ENCODE data around the gene LRRC18. TPM values are rescaled to one million over a fixed set of nuclear protein-coding genes. Genes with fewer than 3 reads are reported as not detected.

LRRC18 gene
- 1 to 10 TPM in 3 of 6 donors, under 1 TPM in 2, not detected in 1; 0.35 to 2.0 (median 1.1) TPM for polyA plus RNA-seq (ENCODE audit: low read depth in 6 of 6)

DNA sequence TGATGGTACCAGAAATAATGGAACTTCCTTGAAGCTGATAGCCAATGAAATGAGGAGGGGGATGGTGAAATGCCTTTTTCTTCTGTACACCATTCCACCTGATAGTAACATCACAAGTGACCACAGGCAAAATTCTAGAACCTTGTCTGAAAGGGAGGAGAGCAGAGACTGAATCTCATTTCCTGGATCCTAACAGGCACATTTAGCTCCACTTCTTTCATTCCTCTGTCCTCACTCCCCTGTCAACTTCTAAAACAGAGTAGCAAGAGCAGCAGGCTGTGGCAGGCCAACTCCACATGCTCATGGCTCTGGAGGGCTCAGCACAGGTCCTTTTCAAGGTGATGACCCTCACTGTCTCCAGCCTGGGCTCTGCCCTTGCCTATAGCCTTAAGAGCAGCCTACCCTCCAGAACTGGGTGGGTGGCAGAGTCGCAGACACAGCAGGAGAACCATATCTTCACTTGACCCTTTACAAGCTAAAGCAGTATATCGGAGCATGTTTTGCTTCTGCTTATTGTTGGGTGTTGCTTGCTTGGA, at the start of gene LRRC18:
TSS of gene LRRC18 (minus strand) at position 51 of the 536 bp plus-strand sequence. CDS start 25,685 bp downstream, outside the sequence.
- H3K36me3 Mint-ChIP-seq: peaks cover 10 to 15% of the 10 kb centered on the region in 2 donors
- H3K27ac Mint-ChIP-seq: peak within 1 kb of the TSS; percentile 34 to 90 (median 40)
- H3K9me3 Mint-ChIP-seq: no peaks in the 10 kb centered on the region
- no peak for DNase-seq
- ATAC-seq (ENCODE audit: low read depth in 2 of 2): no peak
- H3K4me1 Mint-ChIP-seq: peaks cover 0 to 5% (median 4%) of the 10 kb centered on the region in 3 donors
- H3K27me3 Mint-ChIP-seq: no peaks in the 10 kb centered on the region
- H3K4me3 Mint-ChIP-seq: peak within 1 kb of the TSS in 1 of 8 donors; percentile 31

- no peak for ATAC-seq (ENCODE audit: low read depth in 2 of 2)
- Mint-ChIP-seq H3K27me3 (no peaks in the 10 kb centered on the region), H3K27ac (peak overlapping the region in 1 of 6 donors; percentile 87), H3K4me1 (peaks cover 0 to 7% (median 0%) of the 10 kb centered on the region in 3 donors), H3K4me3 (peak overlapping the region in 1 of 8 donors; percentile 47), H3K9me3 (no peaks in the 10 kb centered on the region), H3K36me3 (peaks cover 14 to 27% of the 10 kb centered on the region in 2 donors)
- no peak for DNase-seq
Measured at GRCh38 chr10:48985621-48986158, 46.0 kb upstream of the LRRC18 start.

DNA sequence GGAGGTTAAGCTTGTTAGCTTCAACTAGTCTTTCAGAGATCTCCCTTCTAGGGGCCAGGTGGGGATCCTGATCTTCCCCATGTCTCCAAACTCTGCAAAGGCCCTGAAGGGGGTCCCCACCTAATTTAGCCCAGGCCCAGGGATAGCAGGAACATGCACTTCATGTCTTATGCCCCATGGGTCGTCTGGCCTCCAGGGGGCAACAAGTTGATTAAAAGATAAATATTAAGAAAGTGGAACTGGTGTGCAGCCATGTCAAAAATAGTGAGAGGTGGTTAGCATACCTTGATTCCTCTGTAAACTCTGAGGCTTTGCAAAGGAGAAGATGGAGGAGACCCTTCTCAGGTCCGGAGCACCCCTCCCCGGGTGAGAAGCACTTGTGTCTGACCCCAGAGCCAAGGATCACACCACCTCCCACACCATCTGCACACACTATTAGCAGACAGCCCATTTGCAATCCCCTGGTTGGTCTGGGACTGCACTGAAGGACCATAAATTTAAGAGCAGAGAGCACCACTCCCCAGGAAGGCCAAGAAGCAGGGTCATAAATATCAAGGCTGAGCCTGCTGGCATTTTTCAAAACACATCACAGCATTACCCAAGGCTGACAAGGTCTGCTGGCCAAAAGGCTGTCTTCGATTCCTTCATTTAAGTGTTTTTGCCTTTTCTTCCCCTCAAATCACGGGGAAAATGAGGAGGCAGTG, 44.2 kb upstream of the LRRC18 start:
- ATAC-seq (ENCODE audit: low read depth in 2 of 2) (no peak), DNase-seq (no peak)
- no peak overlapping the region for H3K4me3 Mint-ChIP-seq
- H3K27ac Mint-ChIP-seq: peak overlapping the region in 4 of 6 donors; percentile 42 to 91 (median 86)
- H3K27me3 Mint-ChIP-seq: no peaks in the 10 kb centered on the region
- H3K36me3 Mint-ChIP-seq: peaks cover 15 to 36% of the 10 kb centered on the region in 2 donors
- peaks cover 0 to 7% (median 0%) of the 10 kb centered on the region in 3 donors for H3K4me1 Mint-ChIP-seq
- no peaks in the 10 kb centered on the region for H3K9me3 Mint-ChIP-seq

GRCh38 chr10:48982584-48982983, 42.9 kb upstream of the LRRC18 start:
- H3K27me3 Mint-ChIP-seq: no peaks in the 10 kb centered on the region
- peaks cover 20 to 42% of the 10 kb centered on the region in 2 donors for H3K36me3 Mint-ChIP-seq
- no peaks in the 10 kb centered on the region for H3K9me3 Mint-ChIP-seq
- no peak overlapping the region for H3K4me3 Mint-ChIP-seq
- H3K27ac Mint-ChIP-seq: peak overlapping the region in 3 of 6 donors; percentile 11 to 87 (median 37)
- peaks cover 0 to 12% (median 0%) of the 10 kb centered on the region in 3 donors for H3K4me1 Mint-ChIP-seq
- DNase-seq: no peak
- ATAC-seq (ENCODE audit: low read depth in 2 of 2): no peak

DNA sequence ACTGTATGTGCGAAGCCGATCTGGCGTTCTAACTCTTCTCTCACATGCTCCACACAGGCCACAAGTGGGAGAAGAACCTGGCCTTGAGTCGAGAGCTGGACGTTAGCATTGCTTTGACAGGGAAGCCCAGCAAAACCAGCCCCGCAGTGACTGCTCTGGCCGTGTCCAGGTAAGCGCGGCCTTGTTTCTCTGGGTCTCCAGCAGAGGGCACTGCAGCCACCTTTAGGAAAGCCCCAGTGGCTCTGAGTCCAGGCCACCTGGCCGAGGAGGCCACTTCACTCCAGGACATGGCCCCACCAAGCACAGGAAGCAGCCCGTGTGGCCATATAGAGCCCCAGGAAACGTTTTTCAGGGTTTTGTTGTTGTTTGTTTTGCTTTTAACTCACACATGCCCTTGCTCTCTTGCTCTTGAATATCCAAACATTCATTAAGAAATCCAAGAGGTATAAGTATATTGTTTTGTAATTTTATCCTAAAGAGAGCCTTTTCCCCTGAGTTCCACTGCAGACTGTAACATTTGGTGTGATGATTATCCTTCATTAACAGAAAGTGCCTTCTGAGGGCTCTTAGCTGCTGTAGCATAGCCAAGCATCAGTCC, 41.8 kb upstream of the LRRC18 start:
- Mint-ChIP-seq H3K27ac (peak overlapping the region in 1 of 6 donors; percentile 26), H3K4me3 (no peak overlapping the region), H3K4me1 (peaks cover 0 to 16% (median 0%) of the 10 kb centered on the region in 3 donors), H3K36me3 (peaks cover 24 to 53% of the 10 kb centered on the region in 2 donors), H3K9me3 (no peaks in the 10 kb centered on the region), H3K27me3 (no peaks in the 10 kb centered on the region)
- DNase-seq (peak; percentile 18), ATAC-seq (ENCODE audit: low read depth in 2 of 2) (peak; percentile 36 to 46)

GRCh38 chr10:48978318-48978717, 38.7 kb upstream of the LRRC18 start:
- Mint-ChIP-seq H3K36me3 (peaks cover 15 to 45% of the 10 kb centered on the region in 2 donors), H3K4me1 (peaks cover 0 to 9% (median 0%) of the 10 kb centered on the region in 3 donors), H3K27ac (peak overlapping the region in 4 of 6 donors; percentile 15 to 86 (median 65)), H3K4me3 (peak overlapping the region in 1 of 8 donors; percentile 18), H3K9me3 (no peaks in the 10 kb centered on the region), H3K27me3 (no peaks in the 10 kb centered on the region)
- DNase-seq (no peak), ATAC-seq (ENCODE audit: low read depth in 2 of 2) (no peak)

DNA sequence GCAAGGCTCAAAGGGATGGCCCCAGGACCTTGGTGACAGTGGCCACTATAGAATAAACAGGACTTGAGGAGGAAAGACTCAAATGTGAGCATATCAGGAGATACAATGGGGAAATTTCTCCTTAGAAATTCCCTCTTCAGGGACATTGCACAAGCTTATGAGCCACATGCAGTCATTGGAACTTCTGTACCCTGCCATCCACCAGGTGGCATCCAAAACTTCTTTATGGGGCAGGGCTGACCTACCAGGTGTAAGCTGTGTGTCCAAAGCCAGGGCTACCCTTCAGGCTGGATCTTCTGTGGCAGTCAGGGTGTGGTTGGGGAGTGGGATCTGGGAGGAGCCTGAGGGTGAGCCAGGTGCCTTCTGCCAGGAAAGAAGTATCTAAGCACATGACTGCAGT, 36.6 kb upstream of the LRRC18 start:
- Mint-ChIP-seq H3K4me1 (peaks cover 0 to 9% (median 0%) of the 10 kb centered on the region in 3 donors), H3K4me3 (peak overlapping the region in 2 of 8 donors; percentile 6 to 47), H3K9me3 (no peaks in the 10 kb centered on the region), H3K36me3 (peaks cover 19 to 56% of the 10 kb centered on the region in 2 donors), H3K27me3 (no peaks in the 10 kb centered on the region), H3K27ac (peak overlapping the region in 2 of 6 donors; percentile 28 to 78)
- ATAC-seq (ENCODE audit: low read depth in 2 of 2) (no peak), DNase-seq (no peak)

DNA sequence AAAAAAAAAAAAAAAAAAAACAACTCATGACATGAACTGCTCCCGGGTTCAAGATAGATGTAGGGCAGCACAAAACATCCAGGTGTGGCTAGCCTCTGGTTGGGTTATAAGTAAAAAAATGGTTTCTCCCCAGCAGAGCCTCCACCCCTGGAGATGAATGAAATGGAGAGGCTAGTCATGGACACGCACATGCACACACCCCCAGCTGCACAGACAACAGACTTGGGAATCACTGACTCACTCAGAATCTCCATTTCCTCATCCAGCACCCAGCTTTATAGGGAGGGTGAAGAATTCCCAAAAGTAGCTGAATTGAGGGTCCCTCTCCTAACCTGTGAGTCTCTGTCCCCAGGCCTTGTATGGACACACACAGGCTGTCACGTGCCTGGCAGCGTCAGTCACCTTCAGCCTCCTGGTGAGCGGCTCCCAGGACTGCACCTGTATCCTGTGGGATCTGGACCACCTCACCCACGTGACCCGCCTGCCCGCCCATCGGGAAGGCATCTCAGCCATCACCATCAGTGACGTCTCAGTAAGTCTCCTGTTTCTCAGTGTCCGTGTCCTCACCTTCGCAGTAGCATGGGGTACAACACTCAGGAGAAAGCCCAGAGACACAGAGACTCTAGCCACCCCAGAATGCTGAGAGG, 35.0 kb upstream of the LRRC18 start:
- Mint-ChIP-seq H3K27me3 (no peaks in the 10 kb centered on the region), H3K9me3 (no peaks in the 10 kb centered on the region), H3K4me1 (peaks cover 0 to 9% (median 0%) of the 10 kb centered on the region in 3 donors), H3K4me3 (no peak overlapping the region), H3K36me3 (peaks cover 19 to 62% of the 10 kb centered on the region in 2 donors), H3K27ac (no peak overlapping the region)
- no peak for DNase-seq
- ATAC-seq (ENCODE audit: low read depth in 2 of 2): no peak

DNA sequence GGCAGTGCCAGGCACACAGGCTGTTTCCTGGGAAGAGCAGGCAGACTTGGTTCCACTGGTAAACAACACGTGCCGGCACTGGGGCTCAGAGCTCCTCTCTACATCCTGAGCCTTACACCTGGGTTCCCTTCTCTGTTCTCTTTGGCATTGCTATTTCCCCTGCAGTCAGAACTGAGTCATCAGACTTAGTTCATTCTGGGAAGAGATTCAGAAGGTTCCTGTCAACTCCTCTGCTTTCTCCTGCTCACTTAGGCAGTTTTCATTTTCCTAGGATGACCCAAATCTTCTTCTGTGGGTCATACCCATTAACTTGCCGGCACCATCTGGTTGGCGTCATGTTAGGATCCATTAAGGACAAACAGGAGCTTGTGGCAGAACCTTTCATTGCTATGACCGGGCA, 33.4 kb upstream of the LRRC18 start:
- DNase-seq (no peak), ATAC-seq (ENCODE audit: low read depth in 2 of 2) (no peak)
- Mint-ChIP-seq H3K36me3 (peaks cover 13 to 54% of the 10 kb centered on the region in 2 donors), H3K4me1 (peaks cover 0 to 4% (median 0%) of the 10 kb centered on the region in 3 donors), H3K27me3 (no peaks in the 10 kb centered on the region), H3K9me3 (no peaks in the 10 kb centered on the region), H3K27ac (peak overlapping the region in 2 of 6 donors; percentile 4 to 6), H3K4me3 (peak overlapping the region in 1 of 8 donors; percentile 58)

DNA sequence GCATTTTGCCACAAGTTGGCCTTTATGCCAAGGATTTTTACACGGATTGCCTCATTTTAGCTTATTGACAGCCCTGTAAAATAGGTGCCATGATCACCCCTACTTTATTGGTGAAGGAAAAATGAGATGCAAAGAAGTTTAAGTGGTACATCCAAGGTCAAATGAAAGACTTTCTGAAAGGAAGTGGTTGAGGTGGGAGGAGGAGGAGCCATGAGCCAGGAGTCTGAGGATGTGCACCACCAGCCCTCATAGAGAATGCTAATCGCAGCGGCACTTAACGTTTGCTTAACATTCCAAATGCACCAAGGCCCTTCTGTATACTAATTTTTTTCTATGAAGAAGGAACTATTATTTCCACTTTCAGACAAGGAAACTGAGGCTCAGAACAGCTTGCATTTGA, 31.0 kb upstream of the LRRC18 start:
- peak overlapping the region in 1 of 6 donors; percentile 66 for H3K27ac Mint-ChIP-seq
- H3K4me3 Mint-ChIP-seq: no peak overlapping the region
- H3K27me3 Mint-ChIP-seq: no peaks in the 10 kb centered on the region
- peaks cover 14 to 57% of the 10 kb centered on the region in 2 donors for H3K36me3 Mint-ChIP-seq
- no peak for DNase-seq
- H3K4me1 Mint-ChIP-seq: peaks cover 0 to 5% (median 0%) of the 10 kb centered on the region in 3 donors
- no peaks in the 10 kb centered on the region for H3K9me3 Mint-ChIP-seq
- no peak for ATAC-seq (ENCODE audit: low read depth in 2 of 2)

GRCh38 chr10:48970046-48970445, 30.4 kb upstream of the LRRC18 start:
- peak overlapping the region in 1 of 8 donors; percentile 72 for H3K4me3 Mint-ChIP-seq

GRCh38 chr10:48968036-48968435, 28.4 kb upstream of the LRRC18 start:
- Mint-ChIP-seq H3K4me3 (no peak overlapping the region), H3K36me3 (peaks cover 14 to 63% of the 10 kb centered on the region in 2 donors), H3K27ac (peak overlapping the region in 3 of 6 donors; percentile 28 to 74 (median 51)), H3K9me3 (no peaks in the 10 kb centered on the region), H3K4me1 (peaks cover 0 to 5% (median 0%) of the 10 kb centered on the region in 3 donors), H3K27me3 (no peaks in the 10 kb centered on the region)
- no peak for DNase-seq
- ATAC-seq (ENCODE audit: low read depth in 2 of 2): no peak

More at GRCh38 chr10:48970046-48970445, 30.4 kb upstream of the LRRC18 start:
- ATAC-seq (ENCODE audit: low read depth in 2 of 2): no peak
- Mint-ChIP-seq H3K9me3 (no peaks in the 10 kb centered on the region), H3K27ac (peak overlapping the region in 3 of 6 donors; percentile 66 to 95 (median 78)), H3K36me3 (peaks cover 14 to 58% of the 10 kb centered on the region in 2 donors), H3K4me1 (peaks cover 0 to 5% (median 0%) of the 10 kb centered on the region in 3 donors), H3K27me3 (no peaks in the 10 kb centered on the region)
- no peak for DNase-seq

DNA sequence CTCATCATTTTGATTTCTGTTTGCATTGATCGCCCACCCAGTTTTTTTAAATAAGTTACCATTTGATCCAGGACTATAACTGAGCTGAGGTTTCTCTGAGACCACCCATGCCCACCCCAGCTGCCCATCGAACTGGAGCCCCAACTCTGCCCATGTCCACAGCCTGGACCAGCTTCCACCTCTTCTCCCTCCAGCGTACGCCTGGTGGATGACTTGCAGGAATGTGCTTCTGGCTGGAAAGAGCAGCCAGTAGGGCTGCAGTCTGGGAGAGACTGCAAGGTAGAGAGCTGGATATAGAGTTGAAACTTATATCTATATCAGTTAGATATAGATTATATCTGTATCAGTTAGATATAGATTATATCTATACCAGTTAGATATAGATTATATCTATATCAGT, 25.8 kb upstream of the LRRC18 start:
- Mint-ChIP-seq H3K4me3 (peak overlapping the region in 1 of 8 donors; percentile 49), H3K27ac (peak overlapping the region in 4 of 6 donors; percentile 19 to 64 (median 46)), H3K27me3 (no peaks in the 10 kb centered on the region), H3K36me3 (peaks cover 16 to 58% of the 10 kb centered on the region in 2 donors), H3K9me3 (no peaks in the 10 kb centered on the region), H3K4me1 (peaks cover 0 to 10% (median 0%) of the 10 kb centered on the region in 3 donors)
- ATAC-seq (ENCODE audit: low read depth in 2 of 2) (no peak), DNase-seq (no peak)

Data from naive B cell (primary cell).